ENCODE data around the gene LRP1B.

LRP1B gene

DNA sequence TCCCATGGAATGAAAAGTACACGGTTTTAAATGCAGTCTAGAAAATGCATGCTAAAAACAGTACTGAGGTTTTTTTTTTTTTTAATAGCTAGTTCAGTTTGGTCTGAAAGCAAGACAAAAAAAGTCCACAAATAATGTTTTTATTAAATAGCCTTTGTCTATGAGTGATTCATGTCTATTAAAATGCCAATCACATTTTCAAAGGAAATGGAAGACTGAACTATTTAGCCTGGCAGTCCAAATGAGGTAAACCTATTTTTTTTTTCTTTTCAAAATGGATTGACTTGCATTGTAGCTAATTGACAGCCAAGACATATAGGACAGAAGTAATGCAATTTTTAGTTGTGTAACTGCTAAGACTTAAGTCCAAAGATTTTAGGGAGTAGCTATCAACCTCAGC, 90.3 kb downstream of the LRP1B start:
- DNase-seq = no peak

GRCh38 chr2:142038826-142039225, 92.0 kb downstream of the LRP1B start:
- DNase-seq = no peak

- DNase-seq = no peak
Measured at GRCh38 chr2:142037744-142038143, 93.1 kb downstream of the LRP1B start.

- DNase-seq = no peak
Measured at GRCh38 chr2:142037066-142037465, 93.8 kb downstream of the LRP1B start.

DNA sequence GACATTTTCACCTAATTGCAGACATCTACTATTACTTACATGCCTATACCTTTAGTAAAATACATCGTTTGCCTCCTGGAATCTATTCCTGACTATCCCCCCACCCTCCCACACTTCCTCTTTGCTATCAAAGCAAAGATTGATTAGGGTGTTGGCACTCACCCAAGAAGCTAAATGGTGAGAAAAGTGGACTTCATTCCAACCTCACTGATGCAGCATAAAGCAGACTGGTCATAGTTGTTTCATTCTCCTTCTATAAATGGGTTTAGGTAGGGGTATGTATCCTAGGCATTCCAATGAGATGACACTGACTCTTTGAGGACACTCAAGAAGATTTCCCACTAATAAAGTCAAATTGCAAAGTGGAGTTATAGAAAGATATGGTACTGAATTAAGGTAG, 97.4 kb downstream of the LRP1B start:
- no peak for DNase-seq

DNA sequence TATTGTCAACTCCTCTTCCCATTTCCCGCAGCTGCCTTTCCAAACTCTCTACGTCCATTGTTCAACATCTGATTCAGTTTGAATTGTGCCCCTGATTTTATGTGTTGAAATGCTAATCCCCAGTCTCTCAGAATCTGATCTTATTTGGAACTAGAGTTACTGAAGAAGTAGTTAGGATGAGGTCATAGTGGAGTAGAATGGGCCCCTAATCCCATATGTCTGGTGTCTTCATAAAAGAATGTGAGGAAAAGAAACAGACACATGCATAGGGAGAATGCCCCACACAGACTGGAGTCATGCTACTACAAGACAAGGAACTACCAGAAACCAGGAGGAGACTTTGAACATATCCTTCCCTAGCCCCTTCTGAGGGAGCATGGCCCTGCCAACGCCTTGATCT, 99.2 kb downstream of the LRP1B start:
- DNase-seq = no peak

- DNase-seq = no peak
Measured at GRCh38 chr2:142030735-142031134, 100.1 kb downstream of the LRP1B start.

DNA sequence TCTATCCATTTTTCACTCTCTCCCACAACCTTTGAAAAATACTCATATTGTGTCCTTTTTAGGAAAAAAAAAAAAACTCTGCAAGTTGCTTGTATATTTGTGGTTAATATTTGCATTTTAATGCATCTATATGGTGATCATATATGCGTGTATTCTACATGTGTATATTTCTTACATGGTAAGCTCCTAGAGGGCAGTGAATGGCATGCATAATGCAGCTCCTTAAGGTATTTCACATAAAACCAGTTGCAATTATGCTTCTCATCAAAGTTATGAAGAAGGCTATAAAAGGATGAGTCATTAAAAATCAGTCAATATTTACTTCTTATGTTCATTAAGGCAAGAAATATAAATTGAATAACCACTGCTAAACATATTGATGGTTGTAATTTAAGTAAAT, 100.8 kb downstream of the LRP1B start:
- no peak for DNase-seq

- DNase-seq = no peak
Measured at GRCh38 chr2:142025394-142025793, 105.4 kb downstream of the LRP1B start.

GRCh38 chr2:142020368-142020767, 110.4 kb downstream of the LRP1B start:
- no peak for DNase-seq

DNA sequence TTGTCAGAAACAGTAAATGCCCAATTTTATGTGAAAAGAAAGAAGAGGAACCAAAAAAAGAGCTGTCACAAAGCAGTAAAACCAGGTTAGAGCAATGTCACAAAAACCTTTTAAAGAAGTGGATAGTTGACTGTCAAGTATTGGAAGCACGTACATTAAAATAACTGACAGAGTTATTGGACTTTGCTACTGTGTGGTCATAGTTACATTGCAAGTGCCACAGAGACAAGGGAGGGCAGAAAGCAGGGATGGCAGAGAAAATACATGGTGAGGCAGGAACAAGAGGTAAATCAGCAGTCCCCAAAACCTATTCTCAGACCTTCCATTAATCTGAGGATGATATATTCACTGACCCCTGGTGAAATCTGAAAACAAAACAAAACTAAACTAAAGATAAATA, 116.3 kb downstream of the LRP1B start:
- no peak for DNase-seq

DNA sequence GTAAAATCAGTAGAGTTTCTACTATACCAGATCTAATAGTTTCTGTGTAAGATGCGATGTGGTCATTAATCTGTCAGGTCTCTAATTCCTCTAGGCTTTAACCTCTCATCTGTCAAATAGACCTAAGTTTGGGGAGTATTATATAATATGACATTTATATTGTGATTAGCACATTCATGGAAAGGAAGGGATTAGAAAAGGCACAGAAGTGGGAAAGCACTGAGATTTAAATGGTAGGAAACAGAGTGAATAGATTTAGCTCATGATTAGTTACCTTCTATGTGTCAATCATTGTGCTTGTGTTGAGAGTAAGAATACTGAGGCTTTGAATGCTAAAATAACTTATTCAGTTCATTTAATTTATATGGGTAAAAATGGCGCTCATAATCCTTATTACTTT, 118.0 kb downstream of the LRP1B start:
- DNase-seq = no peak

DNA sequence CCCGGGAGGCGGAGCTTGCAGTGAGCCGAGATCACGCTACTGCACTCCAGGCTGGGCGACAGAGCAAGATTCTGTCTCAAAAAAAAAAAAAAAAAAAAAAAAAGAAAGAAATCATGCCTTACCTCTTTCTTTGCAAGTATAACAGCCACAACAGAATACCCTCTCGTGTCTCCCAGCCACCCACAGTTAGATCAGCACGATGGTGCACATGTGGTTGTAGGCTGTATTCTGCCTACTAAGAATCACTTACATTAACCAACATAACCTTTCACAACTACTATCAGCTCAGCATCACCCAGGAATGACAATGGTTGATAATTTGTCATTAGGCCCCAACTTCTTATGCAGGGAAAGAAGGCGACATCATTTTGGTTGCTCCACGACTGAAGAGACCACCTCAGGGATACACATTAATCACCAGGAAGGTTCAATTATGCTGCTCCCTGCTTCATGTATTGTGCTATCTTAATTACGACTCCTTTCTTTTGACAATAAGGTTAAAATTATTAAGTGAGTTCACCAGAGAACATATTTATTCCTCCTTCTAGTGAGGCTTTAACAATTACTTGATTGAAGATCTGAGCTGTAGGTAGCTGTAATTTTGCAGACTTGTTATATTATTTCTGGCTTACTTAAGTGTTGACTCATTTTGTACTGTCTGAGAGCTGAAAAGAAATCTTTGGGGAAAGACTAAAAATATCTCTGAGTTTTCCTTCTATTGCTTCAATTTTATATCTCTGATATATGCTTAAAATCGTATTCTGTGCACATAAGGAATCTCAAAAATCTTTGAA, 120.1 kb downstream of the LRP1B start:
- no peak for DNase-seq

DNA sequence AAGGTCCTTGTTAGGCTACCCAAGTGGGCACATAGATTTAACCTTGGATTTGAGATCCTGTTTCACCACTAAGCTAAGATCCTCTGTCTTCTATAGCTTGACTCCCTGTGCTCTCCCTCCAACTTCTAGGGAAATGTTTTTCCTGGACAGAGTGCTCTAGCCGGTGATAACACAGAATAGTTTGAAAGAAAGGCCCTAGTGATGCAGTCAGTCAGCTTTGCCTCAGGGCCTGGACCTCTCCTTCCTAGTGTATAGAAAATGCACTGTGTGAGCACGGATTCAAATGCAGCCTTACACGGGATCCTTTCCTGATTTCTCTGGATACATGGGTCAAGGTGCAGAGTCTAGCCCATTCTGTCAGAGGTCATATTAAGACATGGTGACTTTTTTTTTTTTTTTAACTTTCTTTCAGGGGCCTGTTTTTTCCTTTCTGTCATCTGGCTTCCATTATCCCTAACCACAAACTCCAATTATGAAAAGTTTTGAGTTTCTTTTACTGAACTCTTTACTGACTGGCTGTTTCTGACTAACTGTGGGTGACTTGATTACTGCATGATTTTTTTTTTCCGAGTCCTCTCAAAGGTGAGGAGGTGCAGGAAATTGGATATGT, 122.6 kb downstream of the LRP1B start:
- no peak for DNase-seq

- no peak for DNase-seq
Measured at GRCh38 chr2:141994066-141994465, 136.8 kb downstream of the LRP1B start.

GRCh38 chr2:141992695-141993094, 138.1 kb downstream of the LRP1B start:
- DNase-seq = no peak

DNA sequence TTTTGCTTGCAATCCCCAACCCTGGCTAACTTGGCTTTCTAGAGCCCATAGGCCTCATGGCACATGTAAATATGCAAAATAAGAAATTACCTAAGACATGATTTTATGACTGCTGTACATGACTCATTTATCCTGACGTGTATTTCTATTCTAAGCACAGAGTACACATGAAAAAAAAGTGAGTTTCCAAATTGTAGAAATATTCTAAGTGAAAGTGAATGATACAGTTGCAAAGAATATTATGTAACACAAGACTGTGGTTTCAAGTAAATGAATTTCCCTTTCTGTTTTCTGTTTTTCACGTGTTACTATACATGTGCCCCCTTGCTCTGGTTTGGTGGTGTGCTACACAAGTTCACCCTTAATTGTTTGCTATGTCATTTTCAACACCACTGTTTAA, 162.4 kb downstream of the LRP1B start:
- no peak for DNase-seq

DNA sequence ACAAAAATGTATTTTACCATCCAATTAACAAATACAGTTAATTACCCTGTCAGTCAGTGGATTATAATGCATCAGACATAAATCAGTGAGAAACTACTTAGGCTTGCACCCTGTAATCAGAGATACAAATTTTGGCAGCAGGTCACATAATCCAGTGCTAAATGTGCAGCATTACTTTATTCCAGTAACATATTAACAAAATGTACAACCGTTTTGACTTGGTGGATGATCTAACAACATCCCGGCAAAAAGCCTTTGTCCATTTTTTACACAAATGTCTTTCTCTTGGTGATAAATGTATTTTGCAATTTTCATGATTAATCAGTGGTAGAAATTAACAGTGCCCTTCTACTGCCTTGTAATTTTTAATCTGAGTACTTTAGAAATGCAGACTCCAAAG, 162.8 kb downstream of the LRP1B start:
- no peak for DNase-seq

GRCh38 chr2:141967503-141967902, 163.3 kb downstream of the LRP1B start:
- DNase-seq = no peak

DNA sequence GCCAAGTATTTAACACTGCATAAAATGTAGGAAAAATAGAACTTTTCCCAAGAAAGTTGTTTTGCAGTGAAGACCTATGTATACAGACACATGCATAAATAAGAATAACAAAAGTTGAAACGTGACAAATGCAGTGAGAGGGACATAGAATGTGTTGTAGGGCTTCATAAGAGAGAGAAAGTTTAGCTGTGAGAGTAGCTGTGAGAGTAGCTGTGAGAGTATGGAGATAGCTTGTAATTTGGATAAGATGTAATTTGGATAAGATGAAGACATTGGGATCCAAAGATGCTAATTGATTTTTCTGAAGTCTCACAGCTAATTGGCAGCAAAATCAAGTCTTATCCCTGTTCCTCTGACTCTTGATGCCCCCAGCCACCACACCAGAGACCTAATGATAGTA, 170.9 kb downstream of the LRP1B start:
- no peak for DNase-seq

DNA sequence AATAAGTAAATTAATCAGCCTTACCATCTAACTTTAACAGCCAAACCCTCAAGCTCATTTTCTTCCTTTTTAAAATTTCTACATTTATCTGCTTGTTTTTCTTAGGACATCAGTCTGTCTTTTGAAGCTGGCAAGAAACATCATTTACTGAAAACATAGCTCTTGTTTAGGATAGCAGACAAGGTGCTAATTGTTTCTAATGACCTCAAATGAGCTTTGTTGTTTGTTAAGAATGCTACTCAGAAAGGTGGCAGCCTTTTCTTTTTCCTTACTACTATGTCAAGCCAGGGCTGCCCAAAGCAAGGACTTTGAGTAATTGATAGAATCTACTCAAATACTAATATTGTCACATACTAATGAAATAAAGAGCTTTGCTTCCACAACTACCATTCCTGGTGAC, 171.8 kb downstream of the LRP1B start:
- DNase-seq = no peak

DNA sequence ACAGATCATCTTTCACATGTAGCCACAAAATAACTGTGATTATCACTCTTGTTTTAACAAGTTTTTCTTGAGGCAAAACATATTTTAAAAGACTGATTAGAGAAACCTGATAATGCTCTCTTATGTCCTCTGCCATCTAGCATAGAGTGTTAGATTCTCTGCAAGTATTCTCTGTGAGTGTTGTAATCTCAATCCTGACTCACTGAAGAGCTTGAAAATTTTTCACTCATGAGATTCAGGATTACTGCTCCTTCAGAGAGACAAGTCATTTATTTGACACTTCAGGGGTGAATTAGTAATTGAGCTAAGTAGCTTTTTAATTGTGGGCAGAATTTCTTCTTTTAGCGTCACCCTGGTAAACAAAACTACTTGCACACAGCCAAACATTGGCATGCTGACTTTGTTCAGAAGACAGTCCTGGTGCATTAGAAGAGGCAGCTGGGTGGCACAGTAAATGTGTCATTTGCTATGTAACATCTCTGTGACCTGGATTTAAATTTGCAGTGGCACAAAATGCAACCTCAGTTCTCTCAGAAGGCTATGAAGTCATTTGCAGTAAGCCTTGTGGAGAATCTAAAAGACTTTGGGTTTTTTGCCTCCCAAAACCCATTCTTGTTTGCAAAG, 172.9 kb downstream of the LRP1B start:
- DNase-seq = no peak

- no peak for DNase-seq
Measured at GRCh38 chr2:141957321-141957720, 173.5 kb downstream of the LRP1B start.

GRCh38 chr2:141947396-141948114, 183.3 kb downstream of the LRP1B start:
- DNase-seq = no peak

Measured in CD4-positive, alpha-beta T cell treated with Interleukin-6 for 4 hours (primary cell).